Kidney glomerular epithelial cell (primary cell): ENCODE data around the gene KIR2DL4.
"Not testable (repeated sequence)": the region's sequence is repeated elsewhere in the genome, so short reads cannot be mapped to it uniquely, and the experiment has no call there.

ENCODE experiments used
- DNase-seq: peaks from one replicate; lab custom pipeline; 2025; lab: John Stamatoyannopoulos, UW

Gene KIR2DL4

GRCh38 chr19:54804571-54804970, 1.2 kb downstream of the KIR2DL4 start:
- DNase-seq = no peak

- no peak for DNase-seq
These were observed 2.5 kb downstream of the KIR2DL4 start for GRCh38 chr19:54805665-54806515.

GRCh38 chr19:54806516-54806838, 3.1 kb downstream of the KIR2DL4 start:
- DNase-seq = no peak

- not testable (repeated sequence) for DNase-seq
These were observed 11.2 kb downstream of the KIR2DL4 start for GRCh38 chr19:54814571-54814970.

- DNase-seq = not testable (repeated sequence)
These were observed 12.8 kb downstream of the KIR2DL4 start, which contains the start of gene KIR3DL1 for GRCh38 chr19:54816251-54816650. Gene KIR3DL1 (plus strand): TSS chr19:54816468.

GRCh38 chr19:54817670-54818536, 14.5 kb downstream of the KIR2DL4 start:
- DNase-seq = no peak

GRCh38 chr19:54824416-54824815, 21.0 kb downstream of the KIR2DL4 start:
- DNase-seq = not testable (repeated sequence)

- not testable (repeated sequence) for DNase-seq
These were observed 21.9 kb downstream of the KIR2DL4 start for GRCh38 chr19:54825326-54825725.

GRCh38 chr19:54828064-54828463, 24.7 kb downstream of the KIR2DL4 start:
- not testable (repeated sequence) for DNase-seq

- DNase-seq = not testable (repeated sequence)
These were observed 29.1 kb downstream of the KIR2DL4 start, which contains the start of gene KIR2DS4 for GRCh38 chr19:54832496-54832895. Gene KIR2DS4 (plus strand): TSS chr19:54832676.

GRCh38 chr19:54835126-54835525, 31.7 kb downstream of the KIR2DL4 start:
- not testable (repeated sequence) for DNase-seq

- DNase-seq = not testable (repeated sequence)
These were observed 34.1 kb downstream of the KIR2DL4 start for GRCh38 chr19:54837522-54837921.

- DNase-seq = not testable (repeated sequence)
These were observed 39.8 kb downstream of the KIR2DL4 start for GRCh38 chr19:54843171-54843570.

- not testable (repeated sequence) for DNase-seq
These were observed 46.7 kb downstream of the KIR2DL4 start, which contains the start of gene KIR3DL2 for GRCh38 chr19:54850061-54850640. Gene KIR3DL2 (plus strand): TSS chr19:54850443. CDS start chr19:54850476, 33 bp downstream.

- DNase-seq = no peak
These were observed 47.5 kb downstream of the KIR2DL4 start for GRCh38 chr19:54850930-54851329.

GRCh38 chr19:54851353-54851752, 47.9 kb downstream of the KIR2DL4 start:
- no peak for DNase-seq

- not testable (repeated sequence) for DNase-seq
These were observed 51.8 kb downstream of the KIR2DL4 start for GRCh38 chr19:54855241-54855640.

- not testable (repeated sequence) for DNase-seq
These were observed 55.1 kb downstream of the KIR2DL4 start for GRCh38 chr19:54858476-54858875.

- not testable (repeated sequence) for DNase-seq
These were observed 56.0 kb downstream of the KIR2DL4 start for GRCh38 chr19:54859421-54859820.

GRCh38 chr19:54863459-54863858, 60.0 kb downstream of the KIR2DL4 start:
- DNase-seq = not testable (repeated sequence)
